GM19468 (cell line): Measurements from ENCODE around the gene IKZF2.
"Not testable (repeated sequence)": the region's sequence is repeated elsewhere in the genome, so short reads cannot be mapped to it uniquely, and the experiment has no call there.

Experiments used
- ATAC-seq: cut with Tn5 transposase; IDR thresholded peaks from one replicate; pipeline ENCODE4 v1.9.1; 2021; ENCODE audit warnings: mild to moderate bottlenecking, moderate library complexity, moderate number of reproducible peaks; ENCODE audit not compliant: unreplicated experiment; ENCODE audit errors: extremely low read depth

IKZF2 gene

DNA sequence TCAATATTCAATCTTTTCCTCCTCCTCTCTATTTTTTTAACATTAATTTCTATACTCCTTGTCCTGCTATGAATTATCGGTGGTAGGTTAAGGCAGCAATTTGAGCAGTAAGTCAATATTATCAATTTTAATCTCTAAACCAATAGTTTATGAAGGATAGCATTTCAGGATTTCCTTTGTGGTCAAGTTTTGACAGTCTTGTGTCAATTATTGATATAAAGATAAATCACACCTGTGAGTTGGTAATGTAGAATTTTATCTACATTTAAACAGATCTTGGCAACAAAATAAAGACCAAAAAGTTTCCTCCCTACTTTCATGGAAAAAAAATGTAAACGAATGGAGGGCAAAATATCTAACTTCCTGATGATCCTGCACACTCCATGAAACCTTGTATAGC, 87.3 kb downstream of the IKZF2 start:
- ATAC-seq, result no peak

- no peak for ATAC-seq
These were observed 93.4 kb downstream of the IKZF2 start for GRCh38 chr2:213057977-213058376.

- ATAC-seq, result no peak
These were observed 105.0 kb downstream of the IKZF2 start for GRCh38 chr2:213046431-213046830.

DNA sequence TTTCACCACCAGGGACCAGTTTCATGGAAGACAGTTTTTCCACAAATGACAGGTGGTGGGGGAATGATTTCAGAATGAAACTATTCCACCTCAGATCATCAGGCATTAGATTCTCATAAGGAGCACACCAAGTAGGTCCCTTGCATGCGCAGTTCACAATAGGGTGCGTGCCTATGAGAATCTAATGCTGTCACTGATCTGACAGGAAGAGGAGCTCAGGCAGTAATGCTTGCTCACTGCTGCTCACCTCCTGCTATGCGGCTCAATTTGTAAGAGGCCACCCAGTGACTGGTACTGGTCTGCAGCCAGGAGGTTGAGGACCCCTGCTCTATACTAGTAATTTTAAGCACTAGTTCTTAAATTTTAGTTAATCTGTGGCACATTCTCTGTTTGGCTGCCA, 107.8 kb downstream of the IKZF2 start:
- ATAC-seq, result no peak

- ATAC-seq, result no peak
These were observed 109.2 kb downstream of the IKZF2 start for GRCh38 chr2:213042262-213042661.

- ATAC-seq, result no peak
These were observed 114.6 kb downstream of the IKZF2 start for GRCh38 chr2:213036836-213037235.

- ATAC-seq, result no peak
These were observed 116.8 kb downstream of the IKZF2 start for GRCh38 chr2:213034585-213034984.

- ATAC-seq, result no peak
These were observed 118.8 kb downstream of the IKZF2 start for GRCh38 chr2:213032607-213033006.

- peak; percentile 57 for ATAC-seq
These were observed 128.4 kb downstream of the IKZF2 start for GRCh38 chr2:213022987-213023386.

- peak; percentile 81 for ATAC-seq
These were observed 129.2 kb downstream of the IKZF2 start for GRCh38 chr2:213021971-213022899.

- not testable (repeated sequence) for ATAC-seq
These were observed 130.5 kb downstream of the IKZF2 start for GRCh38 chr2:213020913-213021312.

GRCh38 chr2:213020268-213020667, 131.1 kb downstream of the IKZF2 start:
- no peak for ATAC-seq

DNA sequence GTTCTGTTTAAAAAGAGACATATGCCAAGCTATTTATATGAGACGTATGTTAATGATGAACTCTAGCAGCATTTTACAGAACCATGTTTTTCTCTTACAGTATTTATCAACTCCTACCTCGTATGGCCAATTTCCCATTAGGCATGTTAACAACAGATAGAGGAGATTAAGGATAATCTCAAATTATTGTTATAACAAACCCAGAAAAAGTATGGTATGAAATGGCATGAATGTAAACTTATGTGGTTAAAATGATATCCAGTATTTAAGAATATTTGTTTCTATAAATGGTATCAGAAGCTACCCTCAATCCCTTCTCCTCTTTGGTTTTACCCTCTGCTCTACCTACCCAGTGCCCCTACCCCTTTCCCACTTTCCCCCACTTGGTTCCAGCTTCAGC, 132.0 kb downstream of the IKZF2 start:
- ATAC-seq, result no peak

DNA sequence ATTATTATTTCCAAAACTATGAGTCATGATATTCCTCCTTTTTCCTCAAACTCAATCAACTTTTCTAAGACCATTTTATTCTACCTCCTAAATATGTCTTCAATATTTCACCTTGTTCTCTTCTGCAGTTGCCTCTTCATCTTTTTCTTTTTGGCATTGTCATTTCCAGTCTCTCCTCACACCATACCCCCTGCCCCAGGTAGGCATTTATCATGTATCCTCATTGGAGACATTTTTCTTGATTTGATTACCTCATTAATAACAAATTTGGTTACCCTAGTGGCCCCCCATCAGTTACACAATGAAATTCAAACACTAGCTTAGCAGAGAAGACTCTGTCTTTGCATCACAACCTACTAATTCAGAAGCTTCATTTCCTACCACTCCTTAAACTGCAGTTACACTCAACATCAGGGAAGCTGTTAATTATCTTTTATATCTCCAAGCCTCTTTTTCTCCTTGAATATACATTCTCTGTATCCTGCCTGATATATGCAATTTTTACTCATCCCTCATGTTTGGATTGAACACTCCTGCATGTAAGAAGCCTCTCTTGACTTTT, 133.0 kb downstream of the IKZF2 start:
- ATAC-seq, result no peak

DNA sequence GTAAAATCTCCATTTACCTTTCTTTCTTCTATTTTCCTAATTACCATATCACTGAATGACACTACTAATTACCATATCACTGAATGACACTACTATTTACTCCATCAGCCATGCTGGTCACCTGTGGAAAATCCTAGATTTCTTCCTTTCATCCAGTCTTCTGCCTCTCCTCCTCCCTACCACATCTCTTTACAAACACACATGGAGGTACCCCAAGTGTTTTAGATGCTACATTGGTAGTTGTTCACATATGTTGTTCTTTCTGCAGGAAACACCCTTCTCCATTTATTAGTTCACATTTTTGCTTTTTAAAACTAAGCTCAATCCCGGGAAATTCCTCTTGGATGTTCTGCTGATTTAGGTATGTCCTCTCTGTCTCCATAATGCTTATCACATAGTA, 134.0 kb downstream of the IKZF2 start:
- no peak for ATAC-seq

DNA sequence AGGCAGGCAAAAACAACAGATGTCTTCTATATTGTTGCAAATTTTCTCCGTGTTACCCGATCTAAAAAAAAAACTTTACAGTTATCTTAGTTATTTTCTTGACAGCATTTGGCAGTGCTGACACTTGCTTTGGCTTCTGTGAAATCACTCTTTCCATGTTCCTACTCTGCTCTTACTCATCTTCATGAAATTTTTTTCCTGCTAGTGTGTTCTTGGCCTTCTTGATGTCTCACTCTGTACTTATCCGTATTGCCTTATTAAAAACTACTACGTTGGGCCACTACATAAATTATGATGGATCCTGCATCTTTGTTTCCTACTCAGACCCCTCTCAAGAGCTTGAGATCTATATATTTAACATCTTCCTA, 134.4 kb downstream of the IKZF2 start:
- ATAC-seq, result no peak

DNA sequence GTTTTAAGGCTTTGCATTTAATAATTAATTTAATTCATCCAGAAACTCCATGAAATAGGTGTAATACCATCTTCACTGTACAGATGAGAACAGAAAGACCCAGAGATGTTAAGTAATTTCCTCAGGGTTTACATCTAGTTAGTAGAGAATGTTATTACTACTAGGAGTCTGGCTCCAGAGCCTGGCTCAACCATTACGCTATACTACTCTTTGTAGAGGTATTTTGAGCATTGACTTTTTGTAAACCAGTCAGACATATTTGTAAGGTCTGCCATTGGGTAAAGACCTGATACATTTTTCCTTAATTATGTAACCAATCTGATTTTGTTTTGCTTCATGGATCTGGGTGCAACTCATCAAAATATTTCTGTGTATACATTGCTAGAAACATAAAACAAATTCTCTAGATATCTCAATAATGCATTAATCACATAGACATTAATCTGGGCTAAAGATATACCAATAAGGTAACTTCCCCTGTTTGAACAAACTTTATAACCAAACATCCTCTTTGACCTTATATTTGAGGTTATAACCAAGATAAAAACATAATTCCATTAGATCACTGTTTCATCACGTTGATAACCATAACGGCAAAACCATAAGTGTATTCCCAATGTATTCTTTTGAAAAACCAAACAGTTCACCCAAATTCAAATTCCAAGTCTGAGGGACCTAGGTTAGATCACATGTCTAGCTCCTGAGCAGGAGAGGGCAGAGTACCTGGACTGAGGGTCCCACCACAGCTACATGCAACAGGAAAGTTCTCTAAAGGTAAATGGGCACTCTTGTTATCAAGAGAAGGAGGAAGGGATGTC, 135.0 kb downstream of the IKZF2 start:
- ATAC-seq, result no peak

- ATAC-seq, result peak; percentile 78
These were observed 135.8 kb downstream of the IKZF2 start for GRCh38 chr2:213015387-213016165.

- no peak for ATAC-seq
These were observed 137.4 kb downstream of the IKZF2 start for GRCh38 chr2:213013979-213014378.

DNA sequence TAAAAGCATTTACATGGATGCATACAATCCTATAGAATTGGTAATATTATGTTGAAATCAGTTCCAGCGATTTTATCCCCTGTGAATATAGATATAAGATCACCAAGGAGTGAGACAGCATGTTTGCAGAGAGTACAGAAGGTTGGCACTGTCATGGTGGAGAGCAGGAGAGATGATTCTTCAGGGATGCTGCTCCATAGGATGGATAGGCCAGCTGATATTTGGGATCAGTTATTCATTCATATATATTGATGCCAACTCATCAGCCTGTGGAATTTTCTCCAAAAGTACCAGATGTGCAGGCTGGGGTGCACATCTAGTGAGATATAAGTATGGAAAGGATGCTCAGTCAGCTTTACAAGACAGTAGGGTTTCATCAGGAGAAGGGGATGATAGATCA, 139.9 kb downstream of the IKZF2 start:
- no peak for ATAC-seq
